Activated CD4-positive, alpha-beta T cell treated with anti-CD3 and anti-CD28 coated beads, Interleukin-2, amount 50 U/mL, for 16 hours (primary cell): ENCODE results near the gene LRRC37A.
A peak's percentile ranks its signal among the peaks of the same experiment; 100 is the strongest.
"Not testable (repeated sequence)": the region's sequence is repeated elsewhere in the genome, so short reads cannot be mapped to it uniquely, and the experiment has no call there.

ENCODE experiments used
- DNase-seq: peaks from one replicate; pipeline ENCODE4 v3.0.0-alpha.2; 2020

LRRC37A gene

DNA sequence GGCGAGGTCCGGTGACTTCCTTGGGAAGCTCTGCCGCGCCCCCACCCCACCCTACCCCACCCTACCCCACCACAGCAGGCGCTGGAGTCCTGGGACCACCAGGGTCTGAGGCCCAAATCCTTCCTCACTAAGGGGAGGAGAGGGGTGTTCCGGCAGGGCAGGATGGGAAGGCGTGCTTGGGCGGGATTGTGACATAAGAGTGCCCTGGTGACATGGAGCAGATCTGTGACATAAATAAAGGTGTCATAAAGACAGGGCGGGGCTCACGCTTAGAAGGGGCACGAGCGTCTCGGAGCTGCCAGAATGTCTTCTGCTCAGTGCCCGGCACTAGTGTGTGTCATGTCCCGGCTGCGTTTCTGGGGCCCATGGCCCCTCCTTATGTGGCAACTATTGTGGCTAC is at the start of gene LRRC37A:
Gene LRRC37A (plus strand): TSS at position 301 of the 400 bp plus-strand sequence. CDS start 3 bp downstream, at position 304.
- not testable (repeated sequence) for DNase-seq

DNA sequence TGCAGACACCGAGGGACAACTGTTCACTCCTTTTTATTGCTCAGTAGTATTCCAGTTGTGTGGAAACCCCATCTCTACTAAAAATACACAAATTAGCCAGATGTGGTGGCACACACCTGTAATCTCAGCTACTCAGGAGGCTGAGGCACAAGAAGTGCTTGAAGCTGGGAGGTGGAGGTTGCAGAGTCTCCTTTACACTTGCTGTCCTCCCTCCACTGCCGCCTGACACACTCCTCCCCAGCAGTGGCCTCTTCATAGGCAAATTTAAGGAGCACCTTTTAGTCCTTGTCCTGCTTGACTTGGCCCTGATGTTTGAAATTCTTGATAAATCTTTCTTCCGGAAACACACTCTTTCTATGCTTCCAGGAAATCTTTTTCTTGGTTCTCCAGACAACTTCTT is 45.8 kb upstream of the LRRC37A start:
- DNase-seq: not testable (repeated sequence)

DNA sequence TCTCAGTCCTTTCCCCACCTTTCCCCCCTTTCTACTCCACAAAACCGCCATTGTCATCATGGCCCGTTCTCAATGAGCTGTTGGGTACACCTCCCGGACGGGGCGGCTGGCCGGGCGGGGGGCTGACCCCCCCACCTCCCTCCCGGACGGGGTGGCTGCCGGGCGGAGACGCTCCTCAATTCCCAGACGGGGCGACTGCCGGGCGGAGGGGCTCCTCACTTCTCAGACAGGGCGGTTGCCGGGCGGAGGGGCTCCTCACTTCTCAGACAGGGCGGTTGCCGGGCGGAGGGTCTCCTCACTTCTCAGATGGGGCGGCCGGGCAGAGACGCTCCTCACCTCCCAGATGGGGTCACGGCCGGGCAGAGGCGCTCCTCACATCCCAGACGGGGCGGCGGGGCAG is 42.1 kb upstream of the LRRC37A start:
- DNase-seq: not testable (repeated sequence)

DNA sequence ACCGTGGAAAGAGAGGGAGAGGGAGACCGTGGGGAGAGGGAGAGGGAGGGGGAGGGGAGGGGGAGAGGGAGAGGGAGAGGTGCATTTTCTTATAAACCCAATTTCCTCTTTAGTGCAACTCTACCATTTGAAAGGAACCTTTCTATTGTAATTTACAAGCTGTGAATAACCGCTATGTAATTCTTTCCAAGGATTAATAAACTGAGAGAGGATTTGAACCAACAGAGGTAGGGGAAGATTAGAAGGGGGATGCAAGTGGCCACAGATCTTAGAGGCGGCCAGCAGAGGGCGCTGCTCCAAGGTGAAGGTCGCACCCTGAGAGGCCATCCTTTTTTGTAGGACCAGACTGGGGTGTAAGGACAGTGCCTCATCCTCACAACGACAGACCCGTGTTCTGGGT is 41.2 kb upstream of the LRRC37A start:
- peak; percentile 80 for DNase-seq

DNA sequence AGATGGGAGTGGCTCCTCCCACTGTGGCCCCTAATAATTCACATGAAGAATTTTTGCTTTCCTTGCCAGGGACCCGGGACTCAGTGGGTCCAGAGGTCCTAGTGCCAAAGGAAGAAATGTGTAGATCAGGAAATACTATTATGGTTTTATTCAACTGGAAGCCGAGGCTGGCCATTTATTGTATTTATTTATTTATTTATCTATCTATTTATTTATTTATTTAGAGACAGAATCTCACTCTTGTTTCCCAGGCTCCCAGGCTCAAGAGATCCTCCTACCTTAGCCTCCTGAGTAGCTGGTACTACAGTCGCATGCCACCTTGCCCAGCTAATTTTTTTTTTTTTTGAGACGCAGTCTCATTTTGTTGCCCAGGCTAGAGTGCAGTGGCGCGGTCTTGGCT is 40.7 kb upstream of the LRRC37A start:
- DNase-seq: not testable (repeated sequence)

DNA sequence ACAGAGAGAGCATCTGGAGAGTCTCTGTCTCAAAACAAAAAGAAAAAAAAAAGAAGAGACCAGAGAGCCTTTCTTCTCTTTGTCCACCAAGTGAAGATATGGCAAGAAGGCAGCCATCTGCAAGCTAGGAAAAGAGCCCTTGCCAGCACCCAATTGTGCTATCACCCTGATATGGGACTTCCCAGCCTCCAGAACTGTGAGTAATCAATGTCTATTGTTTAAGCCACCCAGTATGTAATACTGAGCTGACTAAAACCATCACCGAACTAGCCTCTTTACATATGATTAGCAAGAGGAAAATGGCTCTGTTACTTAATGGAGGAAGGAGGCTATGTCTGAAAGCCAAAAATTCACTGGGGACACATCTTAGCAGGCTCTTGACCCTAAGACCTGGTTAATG is 38.6 kb upstream of the LRRC37A start:
- DNase-seq: not testable (repeated sequence)

DNA sequence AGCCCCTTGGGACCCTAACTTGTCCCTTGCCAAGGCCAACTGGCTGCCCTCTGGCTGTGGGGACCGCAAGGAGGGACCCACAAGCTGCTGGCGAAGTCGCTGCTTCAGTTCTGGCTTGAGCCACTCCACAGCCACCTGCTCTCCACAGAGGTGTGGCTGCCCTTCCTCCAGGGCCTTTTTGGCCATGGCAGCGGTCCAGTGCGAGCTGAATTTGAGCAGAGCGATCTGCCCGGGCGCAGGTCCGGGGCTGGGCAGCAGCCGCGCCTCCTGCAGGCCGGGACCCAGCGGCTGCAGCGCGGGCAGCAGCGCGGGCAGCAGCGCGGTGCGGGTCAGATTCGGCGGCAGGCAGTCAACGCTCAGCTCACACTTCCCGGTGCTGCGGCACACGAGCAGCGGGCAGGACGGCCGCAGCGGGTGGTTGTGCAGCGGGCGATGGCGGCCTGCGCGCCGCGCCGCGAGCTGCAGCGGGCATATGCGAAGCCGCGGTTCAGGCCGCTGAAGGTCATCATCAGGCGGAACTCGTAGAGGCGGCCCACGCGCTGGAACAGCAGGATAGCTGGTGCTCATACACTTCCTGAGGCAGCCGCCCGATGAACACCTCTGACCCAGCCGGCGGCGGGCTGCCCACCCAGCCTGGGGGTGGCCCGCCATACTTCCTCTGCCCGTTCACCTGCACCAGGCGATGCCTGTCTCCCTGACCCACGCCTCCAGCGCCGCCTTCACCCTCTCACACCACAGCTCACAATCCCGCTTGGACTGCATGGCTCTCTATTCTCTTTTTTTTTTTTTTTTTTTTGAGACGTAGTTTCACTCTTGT is 34.9 kb upstream of the LRRC37A start:
- DNase-seq: not testable (repeated sequence)

DNA sequence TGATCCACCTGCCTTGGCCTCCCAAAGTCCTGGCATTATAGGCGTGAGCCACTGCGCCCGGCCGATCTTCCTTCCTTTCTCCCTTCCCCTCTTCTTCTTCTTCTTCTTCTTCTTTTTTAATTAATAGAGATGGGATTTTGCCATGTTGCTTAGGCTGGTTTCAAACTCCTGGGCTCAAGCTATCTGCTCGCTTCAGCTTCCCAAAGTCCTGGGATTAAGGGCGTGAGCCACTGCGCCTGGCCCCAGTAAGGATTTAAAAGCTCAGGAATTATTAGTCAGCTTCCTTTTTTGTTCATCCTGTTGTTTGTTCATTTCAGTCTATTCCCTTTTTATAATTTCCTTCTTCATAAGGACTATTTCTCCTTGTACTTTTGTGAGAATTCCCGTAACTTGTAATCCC is 32.7 kb upstream of the LRRC37A start:
- no peak for DNase-seq

DNA sequence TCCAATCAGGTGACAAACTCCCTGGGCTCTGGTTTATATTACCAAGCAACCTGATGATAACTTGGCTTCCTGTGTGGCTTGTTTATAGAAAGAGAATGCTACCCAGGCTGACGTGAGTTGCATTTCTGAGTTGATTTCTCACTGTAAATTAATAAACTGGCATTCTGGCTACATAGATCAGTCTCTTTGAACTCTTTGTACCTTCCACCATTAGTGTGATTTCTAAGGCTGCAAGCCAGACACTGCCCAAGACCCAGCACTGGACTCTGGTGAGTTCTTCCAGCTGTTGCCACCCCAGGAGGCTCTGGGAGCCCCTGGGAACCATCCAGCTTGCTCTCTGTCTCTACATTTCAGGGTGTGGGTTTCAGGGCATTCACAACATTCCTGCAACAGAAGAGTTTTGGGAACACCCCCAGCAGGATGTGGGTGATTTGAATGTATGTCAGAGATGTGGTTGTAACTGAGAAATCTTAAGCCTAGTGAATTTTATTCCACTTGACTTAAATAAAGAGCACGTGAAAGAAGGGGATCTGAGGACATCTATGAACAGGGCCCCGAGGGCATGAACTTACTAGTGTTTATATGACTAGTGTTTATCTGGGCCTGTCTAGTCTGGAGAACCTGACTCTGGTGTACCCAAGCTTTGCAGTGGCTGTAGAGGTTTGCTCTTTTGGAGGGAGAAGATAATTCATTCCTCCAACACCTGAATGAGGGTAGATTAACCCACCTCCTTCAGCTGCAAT is 30.3 kb upstream of the LRRC37A start:
- DNase-seq: no peak

DNA sequence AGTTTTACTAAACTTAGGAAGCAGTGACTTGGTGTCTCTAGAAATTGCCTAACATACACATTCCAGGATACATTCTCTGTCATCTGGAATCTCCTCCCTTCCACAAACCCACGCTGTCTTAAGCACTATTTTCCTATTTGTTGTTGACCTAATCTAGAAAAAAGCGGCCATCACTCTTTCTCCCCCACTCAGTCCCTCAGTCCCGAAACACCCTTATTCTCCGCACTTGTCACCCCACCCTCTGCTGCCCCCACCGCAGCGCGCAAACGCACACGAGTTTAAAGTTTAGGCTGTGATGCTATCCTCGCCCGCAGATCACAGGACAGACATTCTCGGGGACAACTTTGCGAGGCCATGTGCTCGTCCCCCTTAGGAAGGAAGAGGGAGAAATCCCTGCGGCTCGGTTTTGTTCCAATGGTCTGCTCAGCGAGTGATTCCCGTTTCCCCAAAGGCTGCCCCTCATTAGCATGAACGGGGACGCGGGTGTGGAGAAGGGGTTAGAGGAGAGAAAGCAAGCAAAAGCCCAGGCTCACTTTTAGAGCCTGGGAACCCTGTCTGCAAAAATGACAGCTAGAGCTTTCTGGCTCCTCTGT is 28.8 kb upstream of the LRRC37A start:
- not testable (repeated sequence) for DNase-seq

DNA sequence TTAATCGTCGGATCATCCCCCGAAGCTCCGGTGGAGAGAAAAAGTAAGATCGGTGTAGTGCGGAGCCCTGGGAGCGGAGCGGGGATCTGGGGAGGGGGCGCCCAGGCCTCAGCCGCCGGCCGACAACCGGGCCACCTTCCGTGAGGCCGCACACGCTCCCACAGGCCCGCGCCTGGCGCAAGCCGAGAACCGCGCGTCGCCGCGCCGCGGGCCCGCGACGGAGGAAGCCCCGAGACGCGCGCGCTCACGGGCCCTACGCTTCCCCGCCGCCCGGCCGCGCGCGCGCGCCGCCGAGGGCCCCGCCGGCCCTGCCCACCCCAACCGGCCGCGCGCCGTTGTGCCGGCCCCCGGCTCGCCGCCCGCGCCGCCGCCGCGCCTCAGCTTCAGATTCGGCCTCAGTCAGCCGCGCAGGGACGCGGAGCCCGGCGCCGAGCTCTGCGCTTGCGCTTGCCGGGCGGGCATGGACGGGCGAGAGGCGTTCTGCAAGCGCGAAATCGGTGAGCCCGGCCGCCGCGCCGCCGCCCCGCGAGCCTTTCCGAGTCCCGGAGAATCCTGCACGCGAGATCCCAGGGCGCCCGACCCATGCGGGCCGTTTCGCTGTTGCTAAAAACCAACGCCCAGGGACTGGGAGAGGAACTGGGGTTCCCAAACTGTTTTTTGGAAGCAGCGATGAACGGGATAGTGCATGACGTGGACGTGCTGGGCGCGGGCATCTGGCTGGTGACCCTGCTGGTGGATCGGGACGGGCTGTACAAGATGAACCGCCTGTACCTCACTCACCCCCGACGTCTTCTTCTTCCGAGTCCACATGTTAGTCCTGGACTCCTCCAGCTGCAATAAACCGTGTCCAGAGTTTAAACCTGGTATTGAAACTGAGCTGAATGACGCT is 28.0 kb upstream of the LRRC37A start:
- peak; percentile 89 for DNase-seq

DNA sequence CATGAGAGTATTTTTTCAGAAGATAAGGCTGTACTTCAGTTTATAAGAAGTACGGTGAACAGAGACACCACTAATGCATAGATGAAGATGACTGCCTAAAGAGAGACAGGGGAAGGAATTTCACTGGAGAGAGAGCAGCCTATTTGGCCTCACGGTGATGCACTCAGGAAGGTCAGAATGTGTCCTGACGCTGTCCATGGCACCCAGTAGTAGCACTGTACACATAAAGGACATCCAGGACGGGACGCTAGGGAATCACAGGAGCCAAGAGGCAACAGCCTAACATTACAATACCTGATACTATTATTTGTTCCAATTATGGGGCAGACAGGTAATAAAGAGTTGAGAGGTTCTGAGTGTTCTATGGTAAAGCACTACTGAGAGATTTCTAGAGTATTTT is 24.9 kb upstream of the LRRC37A start:
- no peak for DNase-seq

DNA sequence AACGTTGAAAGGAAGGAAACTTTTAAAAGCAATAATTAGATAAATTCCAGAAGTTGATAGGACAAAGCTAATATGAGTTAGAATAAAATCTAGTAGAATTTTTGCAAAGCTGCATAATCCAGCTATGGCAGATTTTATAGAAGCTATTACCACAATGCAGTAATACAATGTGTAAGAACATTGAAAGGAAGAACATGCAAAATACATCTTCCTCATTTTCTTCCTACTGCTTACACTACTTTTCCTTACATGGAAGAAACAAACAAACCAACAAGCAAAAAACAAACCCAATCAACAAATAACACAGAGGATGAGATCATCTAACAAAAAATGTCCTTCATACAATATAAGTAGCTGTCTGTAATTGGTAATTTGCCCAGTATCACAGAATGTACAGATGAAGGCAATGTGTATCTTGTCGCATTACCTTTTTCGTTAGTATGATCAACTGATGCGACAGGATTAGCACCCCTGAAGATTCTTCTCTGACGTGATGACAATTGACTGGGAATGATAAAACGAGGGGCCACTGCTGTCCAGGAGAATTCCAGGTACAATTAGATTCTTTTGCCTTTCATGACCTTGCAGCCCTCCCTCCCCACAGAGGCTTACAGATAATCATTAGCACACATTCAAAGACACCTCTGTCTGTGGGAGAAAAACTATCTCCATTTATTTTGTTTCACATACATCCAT is 21.2 kb upstream of the LRRC37A start:
- DNase-seq: no peak

DNA sequence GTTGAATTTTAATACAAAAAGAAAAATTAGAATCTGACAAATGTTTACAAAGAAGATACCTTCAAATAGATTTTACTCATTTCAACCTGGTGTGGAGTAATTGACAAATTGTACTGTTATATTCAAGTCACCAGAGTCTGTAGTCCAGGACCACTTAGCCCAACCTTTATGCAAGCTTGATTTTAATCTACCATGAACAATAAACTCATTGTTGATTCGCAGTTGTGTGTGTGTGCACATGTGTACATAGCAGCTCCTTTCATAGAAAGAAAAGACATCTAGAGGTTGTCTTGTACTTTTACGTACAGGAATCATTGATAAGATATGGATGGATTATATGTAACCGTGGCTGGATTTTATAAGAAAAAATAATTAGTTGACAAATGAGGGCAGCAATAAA is 20.7 kb upstream of the LRRC37A start:
- DNase-seq: no peak

DNA sequence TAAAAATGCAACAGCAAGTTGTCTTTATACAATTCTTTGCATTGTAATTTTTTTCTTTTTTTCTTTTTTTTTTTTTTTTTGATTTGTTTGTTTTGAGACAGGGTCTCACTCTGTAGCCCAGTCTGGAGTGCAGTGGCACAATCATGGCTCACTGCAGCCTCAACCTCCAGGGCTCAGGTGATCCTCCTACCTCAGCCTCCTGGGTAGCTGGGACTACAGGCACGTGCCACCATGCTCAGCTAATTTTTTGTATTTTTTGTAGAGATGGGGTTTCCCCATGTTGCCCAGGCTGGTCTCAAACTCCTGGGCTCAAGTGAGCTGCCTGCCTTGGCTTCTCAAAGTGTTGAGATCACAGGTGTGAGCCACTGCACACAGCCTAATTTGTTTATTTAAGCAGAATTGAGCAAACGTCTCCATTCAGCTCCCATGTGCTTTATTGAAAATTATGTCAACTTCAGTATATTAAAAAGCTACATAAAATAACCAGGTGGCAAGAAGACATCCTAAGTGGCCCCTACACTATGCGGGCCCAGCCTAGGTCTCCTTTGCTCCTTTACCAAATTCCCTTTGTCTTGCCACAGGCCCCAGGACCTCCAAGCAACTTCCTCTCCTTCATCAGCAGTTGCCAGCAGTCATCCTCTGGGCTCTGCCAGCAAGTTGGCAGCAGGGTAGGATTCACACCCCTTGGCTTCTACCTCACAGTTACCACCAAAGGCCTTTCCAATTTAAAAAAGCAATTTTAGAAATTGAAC is 18.0 kb upstream of the LRRC37A start:
- not testable (repeated sequence) for DNase-seq

DNA sequence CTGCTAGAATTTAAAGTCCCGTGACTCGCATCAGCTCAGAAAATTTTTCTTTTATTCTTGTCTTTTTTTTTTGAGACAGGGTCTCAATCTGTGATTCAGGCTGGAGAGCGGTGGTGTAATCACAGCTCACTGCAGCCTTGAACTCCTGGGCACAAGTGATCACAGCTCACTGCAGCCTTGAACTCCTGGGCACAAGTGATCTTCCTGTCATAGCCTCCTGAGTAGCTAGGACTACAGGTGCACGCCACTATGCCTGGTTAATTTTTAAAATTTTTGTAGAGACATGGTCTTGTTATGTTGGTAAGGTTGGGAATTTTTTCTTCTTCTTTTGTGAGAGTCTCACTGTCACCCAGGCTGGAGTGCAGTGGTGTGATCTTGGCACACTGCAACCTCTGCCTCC is 13.6 kb upstream of the LRRC37A start:
- DNase-seq: not testable (repeated sequence)

DNA sequence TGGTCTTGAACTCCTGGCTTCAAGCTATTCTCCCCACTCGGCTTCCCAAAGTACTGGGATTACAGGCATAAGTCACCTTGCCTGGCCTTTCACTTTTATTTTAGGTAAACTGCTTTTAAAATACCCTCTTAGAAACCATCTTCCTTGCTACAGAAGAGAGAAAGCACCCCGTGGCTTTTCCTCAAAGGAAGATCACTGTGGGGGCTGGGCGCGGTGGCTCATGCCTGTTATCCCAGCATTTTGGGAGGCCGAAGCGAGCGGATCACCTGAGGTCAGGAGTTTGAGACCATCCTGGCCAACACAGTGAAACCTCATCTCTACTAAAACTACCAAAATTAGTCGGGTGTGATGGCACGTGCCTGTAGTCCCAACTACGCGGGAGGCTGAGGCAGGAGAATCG is 12.3 kb upstream of the LRRC37A start:
- not testable (repeated sequence) for DNase-seq

DNA sequence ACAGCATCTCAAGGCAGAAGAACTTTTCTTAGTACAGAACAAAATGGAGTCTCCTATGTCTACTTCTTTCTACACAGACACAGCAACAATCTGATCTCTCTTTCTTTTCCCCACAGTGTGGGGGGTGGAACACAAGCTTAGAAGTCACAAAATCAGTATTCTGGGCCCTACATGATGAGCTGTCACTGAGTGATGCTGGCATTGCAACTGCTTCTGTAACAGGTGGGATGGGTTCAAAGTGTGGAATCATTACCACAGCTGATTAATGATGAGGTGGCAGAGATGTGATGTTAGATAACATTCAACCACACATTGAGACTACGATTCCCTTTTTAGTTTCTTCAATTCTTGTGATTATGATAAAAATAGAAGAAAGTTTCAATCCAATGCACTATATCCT is 10.5 kb upstream of the LRRC37A start:
- DNase-seq: not testable (repeated sequence)

DNA sequence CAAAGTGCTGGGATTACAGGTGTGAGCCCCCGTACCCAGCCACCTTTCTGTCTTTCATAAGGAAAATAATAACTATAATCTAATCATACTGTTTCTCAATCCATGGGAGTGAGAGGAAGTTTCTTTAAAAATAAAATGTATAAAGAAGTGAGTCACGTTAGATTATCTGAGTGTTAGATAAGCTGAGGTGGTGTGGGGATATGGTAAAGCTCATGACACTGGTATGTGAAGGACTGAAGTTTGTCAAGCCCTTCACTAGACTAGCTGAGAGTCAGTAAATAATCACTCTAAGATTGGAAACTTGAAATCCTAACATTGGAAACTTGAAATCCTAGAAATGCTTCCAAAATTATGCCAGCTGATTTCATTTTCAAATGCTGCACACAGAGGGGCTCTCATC is 9.4 kb upstream of the LRRC37A start:
- DNase-seq: not testable (repeated sequence)

DNA sequence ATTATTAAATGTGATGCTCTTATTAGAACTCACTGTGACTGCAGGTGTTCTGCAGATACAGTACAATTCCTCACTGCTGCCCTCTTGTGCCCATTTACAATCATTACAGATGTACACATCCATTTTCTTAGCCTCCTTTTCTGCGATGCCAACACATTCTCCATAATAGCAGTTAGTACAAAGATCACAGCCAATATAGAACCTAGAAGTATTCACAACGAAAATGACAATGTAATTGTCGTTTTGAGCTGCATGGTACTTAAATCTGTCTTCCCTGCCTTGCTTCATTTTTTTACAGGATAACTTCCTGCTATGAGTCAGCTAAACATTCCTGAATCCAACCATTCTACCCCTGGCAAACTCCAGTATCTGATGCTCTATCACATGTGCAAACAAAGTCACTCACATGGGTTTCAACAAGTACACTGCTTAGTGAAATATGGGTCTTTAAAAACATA is 8.1 kb upstream of the LRRC37A start:
- peak; percentile 86 for DNase-seq

DNA sequence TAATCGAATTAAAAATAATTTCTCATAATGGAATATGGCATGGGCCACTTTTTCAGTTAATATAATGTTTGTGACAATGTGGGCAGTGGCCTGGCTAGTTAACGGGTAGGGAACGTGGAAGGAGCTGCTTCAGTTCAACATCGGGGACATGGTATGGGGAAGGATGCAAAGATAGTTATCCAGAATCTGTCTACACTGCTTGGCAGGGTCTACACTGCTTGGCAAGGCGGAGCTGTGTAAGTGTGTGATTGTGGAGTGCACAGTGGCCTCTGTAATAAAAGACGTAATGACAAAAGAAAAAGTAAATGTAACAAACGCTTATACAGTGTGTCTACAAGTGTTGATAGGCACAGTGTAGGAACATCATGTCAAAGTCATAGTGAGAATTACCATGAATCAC is 7.3 kb upstream of the LRRC37A start:
- DNase-seq: not testable (repeated sequence)
